H54 (cell line): ENCODE results near the gene BTD.

ENCODE experiments used
- DNase-seq: peaks from one replicate; pipeline ENCODE4 v3.0.0; 2011; ENCODE audit warnings: low spot score, mixed read lengths; ENCODE audit not compliant: insufficient read length
- FAIRE-seq: peaks from 3 replicates; lab custom pipeline; 2011; peaks lifted over from hg19 to GRCh38; lab: Jason Lieb, UNC
- POLR2A ChIP-seq: IDR thresholded peaks from 2 replicates; pipeline ENCODE4 v1.6.1; 2011; ENCODE audit warnings: low read depth, mild to moderate bottlenecking, low read length

Gene BTD

DNA sequence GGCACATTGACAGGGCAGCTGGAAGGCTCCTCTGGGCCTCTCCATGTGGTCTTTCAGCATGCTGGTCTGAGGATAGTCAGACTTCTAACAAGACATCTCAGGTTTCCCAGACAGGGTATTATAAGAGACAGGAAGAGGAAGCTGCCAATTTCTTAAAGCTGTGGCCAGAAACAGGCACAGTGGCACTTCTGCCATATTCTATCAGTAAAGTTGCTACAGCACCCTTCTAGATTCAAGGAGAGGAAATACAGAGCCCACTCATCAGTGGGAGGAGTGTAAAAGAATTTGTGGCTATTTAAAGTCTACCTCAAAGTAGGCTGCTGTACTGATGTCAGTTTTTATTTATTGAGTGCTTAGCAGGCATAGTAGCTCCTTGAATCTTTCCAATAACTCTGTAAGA is 55.5 kb downstream of the BTD start:
- no peak for FAIRE-seq
- DNase-seq = no peak
- TF ChIP-seq POLR2A = no peak

DNA sequence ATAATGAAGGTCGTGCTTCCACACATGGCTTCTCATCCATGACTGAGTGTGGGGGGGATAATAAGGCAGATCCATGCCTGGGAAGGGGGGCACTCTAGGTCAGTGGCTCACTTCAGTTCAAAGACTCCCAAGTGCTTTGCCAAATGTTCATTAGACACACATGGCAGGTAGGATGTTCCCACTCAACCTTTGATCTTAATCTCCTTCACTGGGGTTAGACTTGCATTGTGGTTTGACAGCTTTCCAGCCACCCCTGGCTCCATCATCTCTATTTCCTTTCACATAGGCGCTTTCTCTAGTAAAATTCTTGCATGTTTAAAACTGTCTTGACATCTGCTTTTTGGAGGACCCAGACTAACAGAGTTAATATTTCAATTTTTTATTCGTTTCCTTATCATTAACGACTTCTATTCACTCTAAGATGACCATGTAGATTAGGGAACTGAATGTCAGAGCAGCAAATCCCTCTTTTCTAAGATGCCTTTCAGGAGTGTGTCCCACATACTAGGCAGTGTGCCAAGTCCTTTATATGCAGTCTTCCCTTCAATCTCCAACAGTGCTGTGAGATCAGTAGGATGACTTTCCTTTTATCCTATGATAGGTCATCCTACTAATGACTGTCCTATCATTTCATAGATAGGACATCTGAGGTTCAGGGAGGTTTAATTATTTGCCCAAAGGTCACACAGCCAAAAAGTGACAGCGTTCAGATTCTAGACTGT is 57.9 kb downstream of the BTD start:
- no peak for FAIRE-seq
- DNase-seq = no peak
- no peak for TF ChIP-seq POLR2A

DNA sequence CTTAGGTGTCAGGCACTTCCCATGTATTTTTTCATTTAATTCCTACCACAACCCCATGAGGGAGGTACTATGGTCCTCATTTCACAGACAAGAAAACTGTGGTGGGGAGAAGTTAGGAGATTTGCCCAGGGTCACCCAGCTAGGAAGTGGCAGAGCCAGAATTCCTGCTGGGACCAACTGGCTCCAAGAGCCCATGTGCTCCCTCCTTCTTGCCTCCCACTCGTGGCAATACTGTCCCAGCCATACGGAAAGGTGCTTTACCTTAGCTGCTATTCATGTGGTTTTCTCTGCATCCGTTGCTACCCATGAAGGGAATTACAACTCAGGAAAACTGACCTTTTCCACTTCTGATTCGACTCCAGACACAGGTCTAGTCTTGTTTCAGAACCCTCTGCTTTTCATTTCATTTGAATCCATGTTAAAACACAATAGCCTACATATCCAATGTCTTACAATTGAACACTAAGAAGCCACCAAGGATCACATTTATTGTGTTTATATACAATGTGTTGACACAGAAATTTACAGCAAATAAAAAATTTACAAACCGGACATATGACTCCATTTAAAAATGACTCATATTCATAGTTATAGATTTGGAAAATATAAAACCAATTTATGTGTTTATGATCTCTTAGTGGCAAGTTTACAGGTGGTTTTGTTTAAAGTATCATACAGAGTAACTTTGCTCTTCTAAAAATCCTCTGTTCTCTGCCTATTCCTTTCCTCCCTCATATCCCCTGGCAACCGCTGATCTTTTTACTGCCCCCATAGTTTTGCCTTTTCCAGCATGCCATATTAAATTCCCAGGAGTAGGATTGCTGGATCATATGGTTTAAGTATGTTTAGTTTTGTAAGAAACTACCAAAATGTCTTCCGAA is 58.8 kb downstream of the BTD start:
- no peak for FAIRE-seq
- TF ChIP-seq POLR2A = no peak
- no peak for DNase-seq

DNA sequence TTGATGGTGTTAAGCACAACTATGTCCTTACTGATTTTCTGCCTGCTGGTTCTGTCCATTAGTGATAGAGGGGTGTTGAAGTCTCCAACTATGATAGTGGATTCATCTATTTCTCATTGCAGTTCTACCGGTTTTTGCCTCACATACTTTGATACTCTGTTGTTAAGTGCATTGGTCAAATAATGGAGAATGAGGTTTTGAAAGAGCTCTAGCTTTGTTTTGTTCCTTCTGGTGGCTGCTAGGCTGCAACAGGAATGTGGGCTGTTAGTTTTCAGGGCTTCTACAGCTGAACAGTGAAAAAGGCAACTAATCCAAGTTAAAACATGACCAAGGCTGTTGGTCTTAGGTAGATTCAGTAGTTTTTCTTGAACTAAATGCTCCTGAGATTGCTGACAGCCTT is 62.6 kb downstream of the BTD start:
- DNase-seq (no peak), FAIRE-seq (peak; percentile 80)
- no peak for TF ChIP-seq POLR2A

DNA sequence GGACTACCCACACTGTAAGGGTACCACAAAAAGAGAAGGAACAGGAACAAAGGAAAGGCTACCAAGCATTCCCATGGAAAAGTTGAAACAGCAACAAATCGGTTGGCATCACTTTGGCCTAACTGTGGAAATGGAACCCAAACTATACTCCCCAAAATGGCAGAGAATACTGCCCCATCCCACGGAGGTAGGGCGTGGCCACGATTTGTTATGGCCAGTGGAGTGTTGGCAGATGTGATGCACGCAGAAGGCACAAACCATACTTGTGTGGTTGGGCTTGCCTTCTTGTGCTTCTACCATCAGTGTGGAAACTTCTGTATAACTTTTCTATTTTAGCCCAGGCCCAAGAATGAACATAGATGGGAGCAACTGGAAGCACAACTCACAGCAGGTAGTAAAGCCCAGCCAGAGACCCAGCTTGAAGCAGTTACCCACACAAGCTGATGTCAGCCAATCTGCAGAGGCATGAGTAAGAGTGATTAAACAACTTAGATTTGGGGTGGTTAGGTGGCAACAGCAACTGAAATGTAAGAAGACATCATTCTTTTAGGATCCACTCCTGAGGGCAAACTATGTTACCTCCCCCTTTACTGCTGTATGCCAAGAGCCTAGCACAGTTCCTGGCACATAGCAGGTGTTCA is 64.1 kb downstream of the BTD start:
- DNase-seq (no peak), FAIRE-seq (peak; percentile 87)

DNA sequence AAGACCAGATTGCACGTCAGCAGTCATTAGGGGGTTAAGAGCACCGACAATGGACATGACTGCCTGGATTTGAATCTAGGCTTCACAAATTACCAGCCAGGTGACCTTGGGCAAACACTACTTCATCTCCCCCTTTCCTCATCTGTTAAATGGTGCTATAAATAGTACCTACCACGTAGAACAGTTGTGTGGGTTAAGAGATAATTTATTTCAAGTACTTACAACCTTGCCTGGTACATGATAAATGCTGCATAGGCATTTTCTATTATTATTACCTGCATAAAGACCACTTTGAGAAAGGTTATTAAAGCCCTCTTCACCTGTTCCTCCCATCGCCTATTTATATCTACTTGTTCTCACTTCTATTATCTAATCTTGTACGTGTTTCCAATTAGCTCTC is 64.7 kb downstream of the BTD start:
- DNase-seq (no peak), FAIRE-seq (peak; percentile 23)
- no peak for TF ChIP-seq POLR2A

More for the DNA sequence above, 64.1 kb downstream of the BTD start:
- TF ChIP-seq POLR2A = no peak

DNA sequence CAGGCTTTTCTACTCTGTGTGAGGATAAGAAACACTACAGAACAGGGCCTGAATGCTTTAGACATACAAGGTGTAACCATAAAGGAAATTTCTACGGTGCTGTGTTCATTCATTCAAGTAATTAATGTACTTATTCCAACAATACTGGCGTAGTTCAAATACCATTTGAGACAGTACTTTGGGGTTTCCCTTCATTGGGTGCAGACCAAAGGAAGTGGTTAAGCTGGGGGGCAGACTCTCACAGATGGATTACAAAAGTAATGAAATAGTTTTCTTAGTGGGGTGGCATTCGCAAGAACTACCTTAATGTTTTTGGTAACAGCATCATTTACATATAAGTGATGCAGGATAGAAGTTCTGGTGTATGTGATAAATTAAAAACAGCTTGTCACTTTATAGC is 65.9 kb downstream of the BTD start:
- peak; percentile 43 for FAIRE-seq
- no peak for DNase-seq
- TF ChIP-seq POLR2A = no peak

DNA sequence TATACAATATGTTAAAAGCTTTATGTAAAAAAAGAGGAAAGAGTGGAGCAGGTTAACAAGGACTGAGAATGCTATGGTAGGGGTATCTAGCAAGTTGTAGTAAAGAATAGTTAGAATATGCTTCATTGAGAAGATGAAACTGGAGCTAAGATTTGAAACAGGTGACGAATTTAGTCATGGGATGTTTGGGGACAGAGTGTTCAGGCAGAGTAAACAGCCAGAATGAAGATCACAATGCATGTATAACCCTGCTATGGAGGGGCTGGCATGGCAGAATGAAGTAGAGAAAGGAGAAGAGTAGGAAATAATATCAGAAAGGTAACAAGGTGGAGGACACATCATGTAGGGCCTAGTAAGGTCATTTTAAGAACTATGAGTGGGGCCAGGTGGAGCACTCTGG is 72.0 kb downstream of the BTD start:
- TF ChIP-seq POLR2A = no peak
- FAIRE-seq (peak; percentile 52), DNase-seq (no peak)

DNA sequence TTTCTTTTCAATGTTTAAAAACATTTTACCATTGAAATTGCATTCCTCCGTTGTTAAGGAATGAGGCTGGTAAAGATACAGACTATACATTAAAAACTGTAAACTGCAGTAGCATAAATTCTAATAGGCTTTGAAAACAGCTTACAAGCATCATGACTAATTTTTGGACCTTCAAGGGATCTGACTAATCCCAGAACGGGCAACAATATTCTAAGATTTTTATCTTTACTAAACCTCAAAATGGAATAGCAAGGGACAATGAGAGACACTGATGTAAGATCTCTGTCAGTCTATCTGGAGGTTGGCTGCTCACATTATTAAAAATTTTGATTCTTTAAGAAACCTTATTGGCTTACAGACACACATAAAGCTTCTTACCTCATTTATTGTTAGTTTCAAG is 74.7 kb downstream of the BTD start:
- no peak for DNase-seq

DNA sequence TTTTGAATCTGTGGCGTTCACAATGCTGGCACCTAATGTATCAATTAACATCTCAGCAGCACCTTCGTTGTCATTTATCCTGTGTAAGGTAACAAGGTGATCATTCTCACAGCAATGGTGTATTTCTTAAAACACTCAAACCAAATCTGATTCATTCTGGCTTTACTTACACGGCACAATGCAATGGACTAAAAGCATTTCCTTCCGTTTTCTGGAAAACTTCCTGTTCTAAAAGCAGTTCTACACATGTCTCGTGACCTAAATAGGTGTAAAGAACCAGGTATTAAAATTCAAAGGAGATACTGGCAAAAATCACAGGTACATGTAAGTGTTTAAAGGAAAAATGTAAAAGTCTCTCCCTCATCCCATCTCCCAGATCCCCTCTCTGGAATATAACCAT is 77.8 kb downstream of the BTD start:
- peak; percentile 87 for FAIRE-seq
- TF ChIP-seq POLR2A = no peak
- no peak for DNase-seq

More for the DNA sequence above, 74.7 kb downstream of the BTD start:
- TF ChIP-seq POLR2A = no peak
- FAIRE-seq = no peak

DNA sequence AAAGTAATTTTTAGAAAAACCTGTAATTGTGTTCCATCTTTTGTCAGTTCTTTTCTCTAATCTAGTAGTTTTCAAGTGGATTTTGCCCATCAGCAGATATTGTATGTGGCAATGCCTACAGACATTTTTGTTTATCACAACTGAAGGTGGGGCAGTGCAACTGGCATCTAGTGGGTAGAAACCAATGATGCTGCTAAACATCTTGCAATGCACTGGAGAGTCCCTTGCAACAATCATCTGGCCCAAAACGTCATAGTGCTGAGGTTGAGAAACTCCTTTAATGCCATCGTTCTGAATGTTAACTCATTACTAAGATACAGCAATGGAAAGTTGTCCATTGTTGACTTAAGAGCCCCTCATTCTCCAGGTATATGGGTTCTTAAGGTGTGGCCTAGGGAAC is 80.1 kb downstream of the BTD start:
- DNase-seq = no peak
- TF ChIP-seq POLR2A = no peak
- FAIRE-seq = no peak

DNA sequence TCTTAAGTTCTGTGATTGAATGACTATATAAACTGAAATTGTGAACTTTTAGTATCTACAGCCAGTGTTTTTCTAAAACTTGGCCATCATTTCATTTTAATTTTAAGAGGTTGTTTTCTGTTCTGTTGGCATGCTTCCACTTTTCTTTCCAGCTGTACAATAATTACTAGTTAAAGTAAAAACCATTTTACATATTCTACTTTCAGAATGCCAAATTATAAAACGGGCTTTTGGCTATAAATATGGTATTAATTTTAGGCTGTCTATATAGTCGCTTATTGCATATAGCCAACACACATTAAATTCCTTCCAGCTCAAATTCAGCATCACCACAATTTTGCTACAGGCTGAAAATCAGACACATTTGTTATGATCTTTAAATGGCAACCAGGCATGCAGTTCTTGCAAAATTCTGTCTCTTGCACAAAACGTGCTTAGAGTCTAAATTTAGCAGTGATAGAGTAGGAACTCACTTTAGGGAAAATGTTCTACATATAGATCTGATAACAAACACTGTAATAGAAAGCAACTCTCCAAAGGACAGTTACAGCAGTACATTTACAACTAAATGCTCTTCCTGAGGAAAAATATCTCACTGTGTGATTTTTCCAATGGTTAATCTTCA is 81.1 kb downstream of the BTD start:
- TF ChIP-seq POLR2A = no peak
- DNase-seq (no peak), FAIRE-seq (no peak)

DNA sequence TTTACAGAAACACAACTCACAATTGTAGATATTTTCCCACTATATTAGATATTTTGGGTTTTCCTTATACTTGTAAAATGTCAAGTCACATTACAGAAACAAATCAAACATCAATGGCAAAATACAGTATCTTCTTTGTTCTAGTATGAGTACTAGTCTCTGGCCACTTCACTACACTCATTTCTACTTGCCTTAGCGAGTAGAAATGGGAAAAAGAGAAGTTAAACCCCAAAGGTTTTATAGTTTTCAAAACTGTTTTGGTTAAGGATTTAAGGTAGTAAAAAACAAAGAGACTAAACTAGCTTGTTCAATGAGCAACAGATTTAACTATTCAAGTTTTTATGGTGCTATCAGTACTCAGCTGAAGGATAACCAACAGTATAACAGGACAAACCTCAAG is 81.7 kb downstream of the BTD start:
- TF ChIP-seq POLR2A = no peak
- DNase-seq (no peak), FAIRE-seq (no peak)

DNA sequence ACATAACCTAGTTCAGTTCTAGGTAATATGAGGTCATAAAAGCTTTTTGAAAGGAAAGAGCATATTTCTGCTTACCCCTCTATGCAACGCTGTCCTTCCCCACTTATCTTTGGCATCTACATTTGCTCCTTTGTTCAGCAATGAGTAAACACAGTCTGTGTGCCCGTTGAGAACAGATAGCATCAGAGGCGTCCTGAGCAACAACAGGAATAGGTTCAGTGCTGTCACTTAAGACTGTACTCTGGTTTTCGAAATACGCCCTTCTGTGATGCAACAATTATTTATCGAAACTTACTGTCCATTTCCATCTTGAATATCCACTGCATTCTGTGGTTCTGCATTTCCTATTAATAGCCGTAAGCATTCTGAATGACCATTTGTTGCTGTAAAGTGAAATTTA is 84.4 kb downstream of the BTD start:
- no peak for DNase-seq
- peak; percentile 73 for FAIRE-seq
- no peak for TF ChIP-seq POLR2A
